Left cardiac atrium (tissue), 4 donors: ENCODE data around the gene FBXL16. TPM values are rescaled to one million over a fixed set of nuclear protein-coding genes. Genes with fewer than 3 reads are reported as not detected.
"Not testable (repeated sequence)": the region's sequence is repeated elsewhere in the genome, so short reads cannot be mapped to it uniquely, and the experiment has no call there.

Experiments
- ATAC-seq, 2 donors: fragments of 200-7000 bp; cut with Tn5 transposase; one replicate each; pipeline ENCODE4 v1.9.1; 2020; ENCODE audit warnings: mild to moderate bottlenecking in 2 of 2, moderate library complexity in 2 of 2
- DNase-seq: peaks from one replicate; pipeline ENCODE4 v3.0.0-alpha.2; 2020
- intact Hi-C, 2 donors: fragments of 100-400 bp; cut with DNase I; formaldehyde crosslinking; loops; one replicate each; pipeline versions ENCODE4 v1.14.1 to v1.15.1; 2022 to 2023
- total RNA-seq, 2 donors: library from RNA; stranded (reverse); fragmentation: NEBNext Ultra II Directional; extraction: Animal tissue kit (Norgen Biotek cat#: 25700); gene quantifications; one replicate each; pipeline ENCODE4 v1.2.1, GENCODE V29; 2021
- donor health status: DM: no; HTN: yes; CAD: no.
- donor health status: DM: no; HTN: yes; CAD: no; lungs with severe emphysema.
- donor health status: DM: yes; HTN: yes; CAD: no.
- donor health status: Dilated cardiomyopathy.

FBXL16 gene
- total RNA-seq, 2 donors from 2014 or later = 0.32 to 1.0 TPM

DNA sequence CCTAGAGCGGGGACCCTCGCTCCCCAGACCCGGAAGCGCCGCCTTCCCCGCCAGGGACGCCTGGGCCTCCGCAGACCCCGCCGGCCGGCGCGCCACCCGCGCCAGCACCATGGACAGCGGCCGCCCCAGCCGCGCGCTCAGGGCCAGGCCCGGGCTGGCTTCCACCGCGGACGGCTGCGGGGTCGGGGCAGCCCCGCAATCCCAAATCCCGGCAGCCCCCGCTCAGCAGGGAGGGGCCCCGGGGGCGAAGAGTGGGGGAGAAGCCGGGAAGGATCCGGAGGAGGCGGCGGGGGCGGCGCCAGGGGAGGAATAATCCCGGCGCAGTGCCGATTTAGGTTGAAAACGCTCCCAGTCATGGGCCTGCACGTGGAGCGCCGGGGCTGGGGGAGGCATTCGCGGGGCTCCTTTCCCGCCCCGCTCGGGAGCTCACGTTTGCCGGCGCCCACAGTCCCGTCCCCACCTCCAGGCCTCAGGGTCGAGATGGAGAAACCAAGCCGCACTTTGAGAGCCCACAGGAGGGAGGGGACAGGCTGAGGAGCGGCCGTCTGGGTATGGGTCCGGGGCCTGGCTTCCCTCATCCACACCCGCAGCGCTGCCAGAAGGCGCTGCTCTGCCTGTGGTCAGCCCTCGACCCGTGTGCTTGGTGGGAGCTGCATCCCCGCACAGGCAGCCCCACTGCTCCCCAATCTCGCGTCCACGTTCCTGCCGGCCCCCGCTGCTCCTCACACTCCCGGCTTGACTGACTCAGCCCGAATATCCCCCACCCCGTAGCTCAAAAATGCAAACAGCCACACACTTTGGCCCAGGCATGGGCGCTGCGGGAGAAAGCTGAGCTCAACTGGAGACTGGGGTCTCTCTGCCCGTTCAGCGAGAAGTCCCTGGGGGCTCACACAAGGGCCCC, 4.7 kb downstream of the FBXL16 start:
- ATAC-seq (peak; percentile 72 to 83), DNase-seq (no peak)
- intact Hi-C loops = no loop called here

DNA sequence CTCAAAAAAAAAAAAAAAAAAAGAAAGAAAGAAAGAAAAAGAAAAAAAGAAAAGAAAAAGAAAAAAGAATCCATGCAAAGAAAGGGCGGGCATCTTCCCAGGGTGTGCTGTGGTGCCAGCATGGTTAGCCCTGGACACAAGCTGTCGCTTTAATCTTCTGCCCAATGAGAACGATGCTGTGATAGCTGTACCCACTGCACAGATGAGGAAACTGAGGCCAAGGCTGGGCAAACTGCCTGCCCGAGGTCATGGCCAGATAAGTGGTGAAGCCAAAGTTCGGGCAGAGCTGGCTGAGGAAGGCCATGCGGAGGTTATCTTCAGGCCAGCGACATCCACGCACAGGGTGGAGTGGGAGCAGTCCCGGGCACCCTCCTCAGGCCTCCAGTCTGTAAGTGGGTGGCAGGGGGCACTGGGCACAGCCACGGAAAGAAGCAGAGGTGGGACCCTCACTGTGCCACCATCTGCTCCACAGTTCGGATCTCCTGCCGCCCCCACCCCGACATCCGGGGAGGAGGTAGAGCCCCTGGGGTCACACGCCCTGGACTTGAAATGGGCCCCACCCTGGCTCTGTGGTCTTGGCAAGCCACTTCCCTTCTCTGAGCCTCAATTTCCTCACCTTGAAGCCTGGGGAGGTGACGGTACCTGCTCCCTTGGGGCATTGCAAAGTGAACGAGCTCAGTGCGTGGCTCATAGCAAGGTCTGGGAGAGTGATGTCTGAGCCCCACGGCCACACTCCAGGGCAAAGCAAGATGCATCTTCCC, 6.5 kb downstream of the FBXL16 start:
- ATAC-seq (no peak), DNase-seq (no peak)
- intact Hi-C loops = no loop called here

DNA sequence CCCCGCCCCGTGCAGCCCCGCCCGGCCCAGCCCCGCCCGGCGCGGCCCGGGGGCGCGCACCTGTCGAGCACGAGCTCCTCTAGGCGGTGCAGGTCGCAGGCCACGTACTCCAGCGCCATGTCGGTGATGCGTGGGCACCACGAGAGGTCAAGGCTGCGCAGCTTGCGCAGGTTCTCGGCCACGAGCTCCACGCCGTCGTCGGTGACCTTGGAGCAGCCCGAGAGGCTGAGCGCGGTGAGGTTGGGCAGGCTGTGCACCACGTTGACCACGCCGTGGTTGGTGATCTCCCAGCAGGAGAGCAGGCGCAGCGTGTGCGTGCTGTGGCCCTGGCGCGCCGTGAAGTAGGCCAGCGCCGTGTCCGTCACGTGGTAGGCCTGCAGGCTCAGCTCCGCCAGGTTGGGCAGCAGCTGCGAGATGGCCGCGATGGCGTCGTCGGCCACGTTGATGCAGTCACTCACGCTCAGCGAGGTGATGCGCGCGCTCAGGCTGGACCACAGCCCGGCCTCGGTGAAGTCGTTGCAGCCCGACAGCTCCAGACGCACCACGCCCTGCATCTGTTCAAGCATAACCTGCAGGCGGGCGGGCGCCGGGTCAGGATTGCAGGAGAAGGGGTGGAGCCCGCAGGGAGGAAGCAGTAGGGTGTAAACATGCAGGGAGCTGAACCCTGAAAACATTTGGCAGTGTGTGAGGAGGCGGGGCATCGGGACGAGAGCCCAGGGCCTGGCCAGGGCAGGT, 10.1 kb downstream of the FBXL16 start:
- intact Hi-C loops = no loop called here
- ATAC-seq (peak; percentile 38 to 51), DNase-seq (no peak)

DNA sequence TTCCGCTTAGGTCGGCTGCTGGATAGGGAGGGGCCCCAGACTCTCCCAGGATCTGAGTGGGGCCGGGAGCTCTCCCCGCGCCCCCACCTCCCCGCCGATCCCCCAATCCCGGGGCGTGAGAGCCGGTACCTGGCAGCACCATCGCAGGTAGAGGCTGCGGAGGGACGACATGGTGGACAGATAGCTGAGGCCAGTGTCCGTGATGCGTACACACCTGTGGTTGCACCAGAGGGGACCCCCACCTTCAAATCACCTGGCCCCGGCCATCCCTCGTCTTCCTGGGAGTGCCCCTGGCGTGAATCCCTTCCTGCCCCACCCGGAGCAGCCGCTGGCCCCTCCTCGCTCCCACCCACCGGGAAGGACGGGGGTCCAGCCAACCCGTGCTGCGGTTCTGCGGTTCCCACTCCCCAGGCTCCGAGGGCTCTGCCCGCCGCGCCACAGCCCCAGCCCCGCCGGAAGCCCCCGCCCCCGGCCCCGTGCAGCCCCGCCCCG, 10.7 kb downstream of the FBXL16 start:
- ATAC-seq (no peak), DNase-seq (no peak)
- intact Hi-C loops = no loop called here

DNA sequence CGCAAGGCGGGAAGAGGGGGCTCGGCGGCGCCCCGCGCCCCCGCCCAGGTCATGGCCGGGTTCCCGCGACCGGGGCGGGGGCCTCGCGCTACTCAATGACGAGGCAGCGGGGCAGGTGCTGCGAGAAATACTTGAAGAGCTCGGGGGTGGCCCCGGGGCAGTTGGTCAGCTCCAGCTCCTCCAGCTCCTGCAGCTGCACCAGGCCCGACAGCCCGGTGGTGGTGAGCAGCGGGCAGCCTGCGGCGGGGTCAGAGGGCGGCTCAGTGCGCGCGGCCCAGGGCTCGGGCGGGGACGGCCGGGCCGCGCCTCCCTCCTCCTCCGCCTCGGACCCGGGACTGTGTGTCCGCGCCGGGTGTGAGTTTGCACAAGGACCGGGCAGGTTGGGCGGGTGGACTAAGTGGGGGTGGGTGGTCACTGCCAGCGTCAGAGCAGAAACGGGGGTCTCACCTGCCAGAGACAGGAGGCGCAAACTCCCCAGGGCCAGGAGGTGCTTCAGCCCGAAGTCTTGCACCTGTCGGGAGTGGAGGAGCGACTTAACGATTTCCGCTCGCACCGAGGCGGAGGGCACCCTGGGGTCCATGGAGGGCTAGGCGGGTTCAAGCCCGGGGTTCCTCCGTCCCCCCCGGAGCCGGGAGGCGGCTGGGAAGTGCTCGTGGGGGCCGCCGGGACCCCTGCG, 11.3 kb downstream of the FBXL16 start:
- no peak for ATAC-seq
- intact Hi-C loops = no loop called here

GRCh38 chr16:693766-694165, 11.8 kb downstream of the FBXL16 start:
- intact Hi-C loops = no loop called here
- no peak for ATAC-seq
- no peak for DNase-seq

More for the DNA sequence above, 11.3 kb downstream of the FBXL16 start:
- DNase-seq = no peak

- DNase-seq = no peak
- intact Hi-C loops = no loop called here
- ATAC-seq = no peak
Measured at GRCh38 chr16:693364-693763, 12.2 kb downstream of the FBXL16 start.

DNA sequence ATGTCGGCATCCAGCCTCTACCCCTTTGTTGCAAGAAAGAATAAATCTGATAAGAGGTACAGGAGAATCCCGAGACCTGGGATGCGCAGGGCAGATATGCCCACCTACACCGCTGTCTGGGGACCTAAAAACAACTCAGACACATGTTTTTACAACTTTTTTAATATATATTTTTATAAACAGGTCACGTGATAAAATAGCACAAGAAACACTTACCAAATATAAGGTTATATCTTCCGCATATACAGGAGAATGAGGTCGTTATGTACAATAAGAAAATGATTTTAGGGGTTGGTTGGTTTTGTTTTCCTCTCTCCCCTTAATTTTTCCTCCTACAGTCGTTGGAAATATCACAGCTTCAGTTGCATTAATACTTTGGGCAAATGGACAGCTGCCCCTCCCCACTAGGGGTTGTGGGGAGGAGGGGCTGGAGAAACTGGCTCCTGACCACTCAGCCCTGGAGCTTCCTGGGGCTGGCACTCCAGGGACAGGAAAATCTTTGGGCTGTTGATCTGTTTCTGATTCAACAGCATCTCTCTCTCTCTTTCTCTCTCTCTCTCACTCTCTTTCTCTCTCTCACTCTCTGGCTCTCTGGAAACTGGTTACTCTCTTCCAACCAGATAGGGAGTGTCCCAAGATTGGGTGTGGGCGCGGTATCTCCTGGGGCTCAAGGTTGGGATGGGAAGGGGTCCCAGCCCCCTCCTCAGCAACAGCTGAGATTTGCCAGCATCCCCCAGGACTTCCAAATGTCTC, 13.1 kb downstream of the FBXL16 start:
- DNase-seq (no peak), ATAC-seq (no peak)
- intact Hi-C loops = no loop called here

- DNase-seq, ATAC-seq, intact Hi-C loops: not testable (repeated sequence)
Measured at GRCh38 chr16:691242-691641, 14.4 kb downstream of the FBXL16 start.

DNA sequence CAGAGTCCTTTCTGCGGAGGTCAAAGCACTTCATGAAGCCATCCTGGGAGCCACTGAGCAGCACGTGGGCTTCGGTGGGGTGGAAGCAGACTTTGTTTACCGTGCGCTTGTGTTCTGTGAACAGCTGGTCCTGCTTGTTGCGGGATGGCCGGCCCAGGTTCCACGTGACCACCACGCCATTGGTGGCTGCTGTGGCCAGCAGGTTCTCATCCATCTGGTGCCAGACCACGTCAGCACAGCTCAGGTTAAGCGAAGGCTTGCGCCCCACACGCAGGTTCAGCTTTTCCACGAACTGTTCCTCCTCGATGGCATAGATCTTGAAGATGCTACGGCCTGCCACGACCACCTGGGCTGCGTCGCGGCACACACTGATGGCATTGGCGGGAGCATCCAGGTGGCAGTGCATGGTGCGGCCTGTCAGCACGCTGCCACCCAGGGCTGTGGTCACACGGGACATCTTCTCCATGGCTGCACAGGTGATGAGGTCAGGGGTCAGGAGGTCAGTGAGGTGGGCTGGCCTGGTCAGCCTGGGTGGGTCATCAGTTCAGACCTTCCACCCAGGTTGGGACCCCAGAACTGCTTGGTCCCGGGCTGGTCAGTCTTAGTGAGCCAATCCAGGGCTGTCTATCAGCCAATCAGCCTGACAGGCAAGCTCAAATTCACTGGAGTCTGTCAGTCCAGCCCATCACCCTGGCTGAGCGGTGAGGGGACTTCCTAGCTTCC, 16.3 kb downstream of the FBXL16 start:
- intact Hi-C loops = no loop called here
- no peak for ATAC-seq
- no peak for DNase-seq

DNA sequence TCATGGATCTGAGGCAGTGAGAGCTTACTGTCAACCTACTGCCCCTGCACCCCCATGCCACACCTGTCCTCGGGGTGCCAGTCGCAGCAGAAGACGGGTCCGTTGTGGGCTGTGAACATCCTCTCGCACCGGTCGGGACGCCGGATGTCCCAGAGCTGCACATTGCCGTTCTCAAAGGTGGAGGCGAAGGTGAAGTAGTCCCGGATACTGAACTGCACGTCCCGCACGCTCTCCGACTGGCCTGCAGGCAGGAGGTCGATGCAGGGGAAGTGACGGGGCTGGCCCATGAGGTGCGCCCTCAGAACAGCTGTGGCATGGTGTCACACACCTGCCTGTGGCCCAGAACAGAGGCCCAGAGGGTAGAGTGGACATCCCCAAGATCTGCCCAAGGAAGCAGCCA, 18.1 kb downstream of the FBXL16 start:
- intact Hi-C loops = no loop called here
- ATAC-seq = no peak
- no peak for DNase-seq

DNA sequence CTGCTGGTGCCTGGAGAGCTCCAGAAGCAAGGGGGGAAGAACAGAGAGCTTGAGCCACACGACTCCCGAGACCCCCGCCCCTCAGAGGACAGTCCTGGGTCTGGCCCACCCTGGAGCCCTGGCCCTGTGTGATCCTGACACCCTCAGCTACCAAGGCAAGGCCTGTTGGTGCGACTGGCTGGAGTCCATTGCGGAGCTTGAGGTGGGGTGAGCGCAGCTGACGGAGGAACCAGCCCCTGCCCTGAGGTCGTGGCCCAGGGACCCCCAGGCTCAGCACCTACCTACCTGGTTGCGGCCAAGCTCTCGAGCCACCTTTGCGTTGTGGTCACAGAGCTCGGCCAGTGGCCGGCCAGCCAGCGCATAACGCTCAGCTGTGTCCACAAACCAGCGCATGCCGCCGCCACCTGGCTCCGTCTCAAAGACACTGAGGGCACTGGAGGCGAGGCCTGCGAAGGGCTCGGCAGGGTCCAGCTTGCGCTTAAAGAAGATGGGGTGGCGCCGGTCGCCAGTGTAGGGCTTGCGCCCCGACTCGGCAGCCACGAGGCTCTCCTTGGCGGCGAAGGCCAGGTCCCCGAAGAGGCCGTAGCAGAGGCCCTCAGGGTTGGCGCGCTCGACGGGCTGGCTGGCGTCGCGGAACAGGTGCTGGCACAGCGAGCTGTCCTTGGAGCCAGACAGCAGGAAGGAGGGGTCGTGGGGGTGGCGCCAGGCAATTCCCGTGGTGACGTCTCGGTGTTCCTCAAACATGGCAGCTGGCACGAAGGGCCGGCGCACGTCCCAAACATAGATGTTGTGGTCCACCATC, 18.9 kb downstream of the FBXL16 start:
- no peak for DNase-seq
- ATAC-seq = no peak
- intact Hi-C loops = no loop called here

GRCh38 chr16:685967-686366, 19.6 kb downstream of the FBXL16 start:
- ATAC-seq = no peak
- intact Hi-C loops = no loop called here
- DNase-seq = no peak

DNA sequence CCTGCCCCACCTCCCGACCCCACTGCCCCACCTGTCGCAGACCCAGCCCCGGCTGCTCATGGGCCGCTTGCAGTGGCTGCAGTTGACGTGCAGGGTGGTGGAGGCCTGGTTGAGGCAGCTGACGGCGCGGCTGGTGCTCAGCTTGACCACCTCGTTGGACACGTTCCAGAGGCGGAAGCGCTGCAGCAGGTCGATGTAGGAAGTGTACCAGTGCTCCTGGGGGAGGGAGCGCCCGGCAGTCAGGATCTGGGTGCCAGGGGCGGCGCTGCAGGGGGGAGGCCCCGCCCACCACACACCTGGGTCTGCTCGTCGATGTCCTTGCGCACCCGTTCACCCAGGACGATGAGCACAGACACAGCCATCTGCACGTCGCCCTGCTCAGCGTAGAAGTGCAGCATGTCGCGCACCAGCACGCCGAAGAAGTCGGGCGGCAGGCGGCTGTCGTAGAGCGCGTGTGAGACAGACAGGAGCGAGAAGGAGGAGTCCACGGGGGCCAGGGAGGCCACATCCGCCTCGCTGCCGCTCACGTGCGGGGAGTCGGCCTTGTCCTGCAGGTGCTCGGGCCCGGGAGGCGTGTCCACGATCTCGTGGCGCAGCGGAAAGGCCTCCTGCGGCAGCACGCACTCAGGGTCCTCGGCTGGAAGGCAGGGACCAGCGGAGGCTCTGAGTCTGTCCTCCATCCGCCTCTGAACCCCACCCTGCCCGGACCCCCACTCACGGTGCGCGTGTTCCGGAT, 20.5 kb downstream of the FBXL16 start:
- DNase-seq (no peak), ATAC-seq (no peak)
- intact Hi-C loops = no loop called here

- ATAC-seq (peak; percentile 69 to 77), DNase-seq (peak; percentile 99)
- intact Hi-C loops = no loop called here
Measured at GRCh38 chr16:684071-684794, 21.4 kb downstream of the FBXL16 start, which contains the start of gene JMJD8. TSS of gene JMJD8 (minus strand) at chr16:684334. CDS start at chr16:684319, 15 bp downstream.
